HepG2 (cell line): ENCODE measurements around the gene RNF113A. TPM values are rescaled to one million over a fixed set of nuclear protein-coding genes. Genes with fewer than 3 reads are reported as not detected.
A peak's percentile ranks its signal among the peaks of the same experiment; 100 is the strongest.

Experiments used
- CCDC6 ChIP-seq: sonication (generic); formaldehyde crosslinking; IDR thresholded peaks from 2 replicates; pipeline ENCODE4 v1.8.1; 2022; ENCODE audit warnings: mild to moderate bottlenecking, missing genetic modification reagents, moderate library complexity
- CHCHD3 ChIP-seq: sonication (generic); formaldehyde crosslinking; IDR thresholded peaks from 2 replicates; pipeline ENCODE4 v1.8.0; 2022; ENCODE audit warnings: mild to moderate bottlenecking, missing genetic modification reagents, moderate library complexity
- CREM ChIP-seq, 2 experiments: sonication (generic) in 1 of 2; formaldehyde crosslinking in 1 of 2; IDR thresholded peaks; 2 replicates each; pipeline versions ENCODE4 v1.4.0 to v1.6.1; 2016 to 2020; ENCODE audit warnings: antibody characterized with exemption in 1 of 2, mild to moderate bottlenecking in 1 of 2, missing genetic modification reagents in 1 of 2
- FOXP1 ChIP-seq, 2 experiments: fragments of 450-650 bp in 1 of 2; IDR thresholded peaks; 2 replicates each; pipeline ENCODE4 v1.6.1; 2017 to 2018; ENCODE audit warnings: antibody characterized with exemption in 1 of 2
- HES4 ChIP-seq: sonication (generic); formaldehyde crosslinking; IDR thresholded peaks from 2 replicates; pipeline ENCODE4 v1.9.0; 2021; ENCODE audit warnings: mild to moderate bottlenecking, missing genetic modification reagents, borderline replicate concordance
- KAT7 ChIP-seq: IDR thresholded peaks from 2 replicates; pipeline ENCODE4 v1.6.1; 2018; ENCODE audit warnings: borderline replicate concordance, missing compliant biosample characterization
- MAZ ChIP-seq, 2 experiments: sonication (generic) in 1 of 2; formaldehyde crosslinking in 1 of 2; IDR thresholded peaks; 2 replicates each; pipeline versions ENCODE4 v1.5.0 to v1.6.1; 2012 to 2020; ENCODE audit warnings: low read depth in 2 of 2, mild to moderate bottlenecking in 2 of 2, borderline replicate concordance in 1 of 2, improper control_type of control experiment in 1 of 2, low read length in 1 of 2, missing genetic modification reagents in 1 of 2, moderate library complexity in 1 of 2
- PAX8 ChIP-seq: sonication (generic); formaldehyde crosslinking; IDR thresholded peaks from 2 replicates; pipeline ENCODE4 v1.8.0; 2022; ENCODE audit warnings: mild to moderate bottlenecking, missing genetic modification reagents, borderline replicate concordance
- RBM22 ChIP-seq: fragments of 200-400 bp; formaldehyde crosslinking; optimal IDR thresholded peaks from 2 replicates; pipeline ENCODE3; 2017; ENCODE audit warnings: mild to moderate bottlenecking, low read length, moderate library complexity
- ZFP41 ChIP-seq: sonication (generic); formaldehyde crosslinking; IDR thresholded peaks from 2 replicates; pipeline ENCODE4 v1.4.0; 2020; ENCODE audit warnings: mild to moderate bottlenecking, missing genetic modification reagents, borderline replicate concordance
- ZNF3 ChIP-seq: IDR thresholded peaks from 2 replicates; pipeline ENCODE4 v1.7.0; 2017; ENCODE audit warnings: inconsistent platforms
- ZNF34 ChIP-seq: sonication (generic); formaldehyde crosslinking; IDR thresholded peaks from 2 replicates; pipeline ENCODE4 v1.4.0; 2020; ENCODE audit warnings: mild to moderate bottlenecking, missing genetic modification reagents, borderline replicate concordance
- ZNF432 ChIP-seq: sonication (generic); formaldehyde crosslinking; IDR thresholded peaks from 2 replicates; pipeline ENCODE4 v1.5.0; 2020; ENCODE audit warnings: missing genetic modification reagents, mild to moderate bottlenecking, borderline replicate concordance
- ZNF550 ChIP-seq: sonication (generic); formaldehyde crosslinking; IDR thresholded peaks from 2 replicates; pipeline ENCODE4 v1.4.0; 2020; ENCODE audit warnings: mild to moderate bottlenecking, missing genetic modification reagents, borderline replicate concordance
- polyA plus RNA-seq, 8 experiments: library from polyadenylated mRNA; depleted of rRNA in 3 of 8; stranded (reverse) in 7 of 8; unstranded in 1 of 8; fragments of >200 nt; fragmentation: Illumina TruSeq in 4 of 8; extraction: Trizol in 4 of 8; gene quantifications; 2 replicates each; pipeline versions ENCODE4 v1.2.1 to v1.2.3, GENCODE V29; 2011 to 2016; ENCODE audit warnings: low read depth in 4 of 8, missing spikeins in 1 of 8, mixed read lengths in 1 of 8; ENCODE audit not compliant: insufficient read depth in 1 of 8
- total RNA-seq, 5 experiments: library from RNA; depleted of rRNA; stranded (reverse); fragments of >200 nt; fragmentation: Illumina TruSeq; extraction: Trizol; gene quantifications; 2 replicates each; pipeline ENCODE4 v1.2.3, GENCODE V29; 2016; ENCODE audit warnings: low read depth in 1 of 5
- TF ChIP-seq, protein P1 (sequence below): sonication (generic); formaldehyde crosslinking; IDR thresholded peaks from 2 replicates; pipeline ENCODE4 v1.8.1; 2022; ENCODE audit warnings: low read depth, mild to moderate bottlenecking, missing genetic modification reagents
- TF ChIP-seq, protein P2 (sequence below): sonication (generic); formaldehyde crosslinking; IDR thresholded peaks from 2 replicates; pipeline ENCODE4 v1.5.1; 2020; ENCODE audit warnings: mild to moderate bottlenecking, missing genetic modification reagents, borderline replicate concordance
- TF ChIP-seq, protein P3 (sequence below): sonication (generic); formaldehyde crosslinking; IDR thresholded peaks from 2 replicates; pipeline ENCODE4 v1.5.1; 2020; ENCODE audit warnings: mild to moderate bottlenecking, missing genetic modification reagents, borderline replicate concordance

Gene RNF113A
- total and polyA plus RNA-seq, 2 of the 13 experiments (the other 11 are each of a cell fraction or from before 2014, with no cell fraction given) = 14.0 to 15.4 TPM

DNA sequence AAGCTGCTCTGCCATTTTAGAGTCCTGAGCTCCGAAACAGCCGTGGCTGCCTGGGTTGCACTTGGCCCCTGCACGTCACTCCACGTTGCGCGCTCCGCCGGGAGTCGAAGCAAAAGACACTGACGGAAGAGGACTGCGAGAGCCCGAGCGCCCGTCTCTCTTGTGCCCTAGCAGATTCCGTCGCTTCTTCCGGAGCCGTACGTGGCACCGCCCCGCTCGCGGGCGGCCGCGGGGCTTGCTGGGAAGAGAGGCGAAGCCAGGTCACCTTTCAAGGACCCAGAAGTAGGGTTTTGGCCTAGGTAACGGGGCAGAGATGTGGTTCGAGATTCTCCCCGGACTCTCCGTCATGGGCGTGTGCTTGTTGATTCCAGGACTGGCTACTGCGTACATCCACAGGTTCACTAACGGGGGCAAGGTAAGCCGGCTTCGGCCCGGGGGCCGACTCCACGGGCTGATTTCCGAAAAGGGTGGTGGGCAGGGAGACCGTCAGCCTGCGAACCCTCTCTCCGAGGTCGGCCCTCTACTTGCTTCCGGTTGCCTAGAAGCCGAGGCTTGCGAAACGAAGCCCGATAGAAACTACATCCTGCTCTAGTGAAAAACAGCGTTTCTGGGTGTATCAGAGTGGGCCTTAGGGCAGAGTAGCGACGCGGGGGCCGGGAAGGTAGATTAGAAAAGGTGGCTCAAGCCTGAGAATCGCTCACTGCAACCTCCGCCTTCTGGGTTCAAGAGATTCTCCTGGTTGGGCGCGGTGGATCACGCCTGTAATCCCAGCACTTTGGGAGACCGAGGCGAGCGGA is at the start of gene RNF113A, which contains the start of gene NDUFA1 (continued):
- TF ChIP-seq, protein P1, sequence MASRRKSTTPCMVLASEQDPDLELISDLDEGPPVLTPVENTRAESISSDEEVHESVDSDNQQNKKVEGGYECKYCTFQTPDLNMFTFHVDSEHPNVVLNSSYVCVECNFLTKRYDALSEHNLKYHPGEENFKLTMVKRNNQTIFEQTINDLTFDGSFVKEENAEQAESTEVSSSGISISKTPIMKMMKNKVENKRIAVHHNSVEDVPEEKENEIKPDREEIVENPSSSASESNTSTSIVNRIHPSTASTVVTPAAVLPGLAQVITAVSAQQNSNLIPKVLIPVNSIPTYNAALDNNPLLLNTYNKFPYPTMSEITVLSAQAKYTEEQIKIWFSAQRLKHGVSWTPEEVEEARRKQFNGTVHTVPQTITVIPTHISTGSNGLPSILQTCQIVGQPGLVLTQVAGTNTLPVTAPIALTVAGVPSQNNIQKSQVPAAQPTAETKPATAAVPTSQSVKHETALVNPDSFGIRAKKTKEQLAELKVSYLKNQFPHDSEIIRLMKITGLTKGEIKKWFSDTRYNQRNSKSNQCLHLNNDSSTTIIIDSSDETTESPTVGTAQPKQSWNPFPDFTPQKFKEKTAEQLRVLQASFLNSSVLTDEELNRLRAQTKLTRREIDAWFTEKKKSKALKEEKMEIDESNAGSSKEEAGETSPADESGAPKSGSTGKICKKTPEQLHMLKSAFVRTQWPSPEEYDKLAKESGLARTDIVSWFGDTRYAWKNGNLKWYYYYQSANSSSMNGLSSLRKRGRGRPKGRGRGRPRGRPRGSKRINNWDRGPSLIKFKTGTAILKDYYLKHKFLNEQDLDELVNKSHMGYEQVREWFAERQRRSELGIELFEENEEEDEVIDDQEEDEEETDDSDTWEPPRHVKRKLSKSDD (CRISPR knock-in tag) = no peak; the same call in none of the 2 replicates
- TF ChIP-seq CCDC6 (no peak), ZNF432 (CRISPR knock-in tag) (no peak), FOXP1 (IDR thresholded peaks at IDR 0.05) (no peak), FOXP1 (CRISPR knock-in tag; IDR thresholded peaks at IDR 0.05) (no peak), ZNF550 (CRISPR knock-in tag) (no peak), CREM (IDR thresholded peaks at IDR 0.05) (peak; percentile 67), CREM (CRISPR knock-in tag; IDR thresholded peaks at IDR 0.05) (no peak), ZNF34 (CRISPR knock-in tag) (no peak), HES4 (peak; percentile 18; the same call in 1 of the 2 replicates), ZFP41 (CRISPR knock-in tag) (no peak), PAX8 (CRISPR knock-in tag) (no peak), RBM22 (no peak), MAZ (IDR thresholded peaks at IDR 0.05; ENCODE audit: borderline replicate concordance, low read depth, low read length) (no peak), MAZ (CRISPR knock-in tag; IDR thresholded peaks at IDR 0.05; ENCODE audit: low read depth) (peak; percentile 69), ZNF3 (CRISPR knock-in tag) (no peak), CHCHD3 (CRISPR knock-in tag) (no peak), KAT7 (CRISPR knock-in tag) (no peak; the same call in 1 of the 2 replicates)
- TF ChIP-seq, protein P2, sequence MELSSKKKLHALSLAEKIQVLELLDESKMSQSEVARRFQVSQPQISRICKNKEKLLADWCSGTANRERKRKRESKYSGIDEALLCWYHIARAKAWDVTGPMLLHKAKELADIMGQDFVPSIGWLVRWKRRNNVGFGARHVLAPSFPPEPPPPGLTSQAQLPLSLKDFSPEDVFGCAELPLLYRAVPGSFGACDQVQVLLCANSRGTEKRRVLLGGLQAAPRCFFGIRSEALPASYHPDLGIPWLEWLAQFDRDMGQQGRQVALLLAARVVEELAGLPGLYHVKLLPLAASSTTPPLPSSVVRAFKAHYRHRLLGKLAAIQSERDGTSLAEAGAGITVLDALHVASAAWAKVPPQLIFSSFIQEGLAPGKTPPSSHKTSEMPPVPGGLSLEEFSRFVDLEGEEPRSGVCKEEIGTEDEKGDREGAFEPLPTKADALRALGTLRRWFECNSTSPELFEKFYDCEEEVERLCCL = no peak
- TF ChIP-seq, protein P3, sequence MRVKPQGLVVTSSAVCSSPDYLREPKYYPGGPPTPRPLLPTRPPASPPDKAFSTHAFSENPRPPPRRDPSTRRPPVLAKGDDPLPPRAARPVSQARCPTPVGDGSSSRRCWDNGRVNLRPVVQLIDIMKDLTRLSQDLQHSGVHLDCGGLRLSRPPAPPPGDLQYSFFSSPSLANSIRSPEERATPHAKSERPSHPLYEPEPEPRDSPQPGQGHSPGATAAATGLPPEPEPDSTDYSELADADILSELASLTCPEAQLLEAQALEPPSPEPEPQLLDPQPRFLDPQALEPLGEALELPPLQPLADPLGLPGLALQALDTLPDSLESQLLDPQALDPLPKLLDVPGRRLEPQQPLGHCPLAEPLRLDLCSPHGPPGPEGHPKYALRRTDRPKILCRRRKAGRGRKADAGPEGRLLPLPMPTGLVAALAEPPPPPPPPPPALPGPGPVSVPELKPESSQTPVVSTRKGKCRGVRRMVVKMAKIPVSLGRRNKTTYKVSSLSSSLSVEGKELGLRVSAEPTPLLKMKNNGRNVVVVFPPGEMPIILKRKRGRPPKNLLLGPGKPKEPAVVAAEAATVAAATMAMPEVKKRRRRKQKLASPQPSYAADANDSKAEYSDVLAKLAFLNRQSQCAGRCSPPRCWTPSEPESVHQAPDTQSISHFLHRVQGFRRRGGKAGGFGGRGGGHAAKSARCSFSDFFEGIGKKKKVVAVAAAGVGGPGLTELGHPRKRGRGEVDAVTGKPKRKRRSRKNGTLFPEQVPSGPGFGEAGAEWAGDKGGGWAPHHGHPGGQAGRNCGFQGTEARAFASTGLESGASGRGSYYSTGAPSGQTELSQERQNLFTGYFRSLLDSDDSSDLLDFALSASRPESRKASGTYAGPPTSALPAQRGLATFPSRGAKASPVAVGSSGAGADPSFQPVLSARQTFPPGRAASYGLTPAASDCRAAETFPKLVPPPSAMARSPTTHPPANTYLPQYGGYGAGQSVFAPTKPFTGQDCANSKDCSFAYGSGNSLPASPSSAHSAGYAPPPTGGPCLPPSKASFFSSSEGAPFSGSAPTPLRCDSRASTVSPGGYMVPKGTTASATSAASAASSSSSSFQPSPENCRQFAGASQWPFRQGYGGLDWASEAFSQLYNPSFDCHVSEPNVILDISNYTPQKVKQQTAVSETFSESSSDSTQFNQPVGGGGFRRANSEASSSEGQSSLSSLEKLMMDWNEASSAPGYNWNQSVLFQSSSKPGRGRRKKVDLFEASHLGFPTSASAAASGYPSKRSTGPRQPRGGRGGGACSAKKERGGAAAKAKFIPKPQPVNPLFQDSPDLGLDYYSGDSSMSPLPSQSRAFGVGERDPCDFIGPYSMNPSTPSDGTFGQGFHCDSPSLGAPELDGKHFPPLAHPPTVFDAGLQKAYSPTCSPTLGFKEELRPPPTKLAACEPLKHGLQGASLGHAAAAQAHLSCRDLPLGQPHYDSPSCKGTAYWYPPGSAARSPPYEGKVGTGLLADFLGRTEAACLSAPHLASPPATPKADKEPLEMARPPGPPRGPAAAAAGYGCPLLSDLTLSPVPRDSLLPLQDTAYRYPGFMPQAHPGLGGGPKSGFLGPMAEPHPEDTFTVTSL = no peak
